HPDE6-E6E7 (cell line): ENCODE results near the gene PFN1.

Experiments used
- DNase-seq: peaks from one replicate; pipeline ENCODE4 v3.0.0; 2011; ENCODE audit warnings: missing footprints; ENCODE audit errors: extremely low spot score

PFN1 gene

DNA sequence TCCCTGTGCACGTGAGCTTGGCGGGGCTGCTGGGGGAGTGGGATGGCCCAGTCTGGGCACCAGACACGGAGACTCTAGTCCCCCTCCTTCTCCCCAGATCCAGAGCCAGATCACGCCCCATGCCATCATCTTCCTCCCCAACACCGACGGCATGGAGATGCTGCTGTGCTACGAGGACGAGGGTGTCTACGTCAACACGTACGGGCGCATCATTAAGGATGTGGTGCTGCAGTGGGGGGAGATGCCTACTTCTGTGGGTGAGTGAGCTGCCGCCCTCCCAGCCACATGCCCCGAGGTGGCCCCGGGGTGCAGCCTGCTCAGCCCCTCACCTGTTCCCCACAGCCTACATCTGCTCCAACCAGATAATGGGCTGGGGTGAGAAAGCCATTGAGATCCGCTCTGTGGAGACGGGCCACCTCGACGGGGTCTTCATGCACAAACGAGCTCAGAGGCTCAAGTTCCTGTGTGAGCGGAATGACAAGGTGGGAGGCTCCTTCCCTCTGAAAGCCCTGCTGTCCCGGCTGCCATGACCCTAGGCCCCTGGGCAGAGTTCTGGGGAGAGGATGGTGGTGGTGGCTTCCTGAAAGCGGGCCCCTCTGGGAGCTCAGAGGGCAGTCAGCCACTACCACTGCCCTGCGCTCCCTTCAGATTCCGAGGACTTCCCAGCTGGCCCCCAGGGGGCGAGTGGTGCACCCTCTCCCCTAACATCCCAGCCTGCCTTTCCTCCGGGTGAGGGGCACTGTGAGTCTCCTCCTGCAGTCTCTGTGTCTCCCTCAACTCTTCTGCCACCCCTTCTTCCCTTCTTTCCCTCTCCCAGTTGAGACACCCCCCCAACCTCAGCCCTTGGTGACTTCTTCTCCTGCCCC lies 51.8 kb downstream of the PFN1 start:
- no peak for DNase-seq

DNA sequence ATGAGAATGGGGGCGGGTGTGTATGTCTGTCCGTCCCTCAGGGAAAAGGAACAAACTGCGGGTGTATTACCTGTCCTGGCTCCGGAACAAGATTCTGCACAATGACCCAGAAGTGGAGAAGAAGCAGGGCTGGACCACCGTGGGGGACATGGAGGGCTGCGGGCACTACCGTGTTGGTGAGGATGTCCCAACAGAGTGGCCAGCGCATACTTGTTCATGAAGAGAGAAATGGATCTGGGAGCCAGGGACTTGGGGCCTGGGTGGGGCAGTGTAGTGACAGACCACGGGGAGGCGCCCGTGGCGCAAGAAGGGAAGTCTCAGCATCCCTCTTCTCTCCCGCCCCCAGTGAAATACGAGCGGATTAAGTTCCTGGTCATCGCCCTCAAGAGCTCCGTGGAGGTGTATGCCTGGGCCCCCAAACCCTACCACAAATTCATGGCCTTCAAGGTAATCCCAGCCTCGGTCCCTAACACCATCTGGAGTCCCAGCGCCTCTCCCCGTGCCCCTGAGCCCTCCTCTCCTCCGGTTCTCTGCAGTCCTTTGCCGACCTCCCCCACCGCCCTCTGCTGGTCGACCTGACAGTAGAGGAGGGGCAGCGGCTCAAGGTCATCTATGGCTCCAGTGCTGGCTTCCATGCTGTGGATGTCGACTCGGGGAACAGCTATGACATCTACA lies 52.5 kb downstream of the PFN1 start:
- no peak for DNase-seq
